GM12873 (cell line): ENCODE data around the gene CPB1.

ENCODE experiments used
- CTCF ChIP-seq: IDR thresholded peaks from 2 replicates; pipeline ENCODE4 v1.5.1; 2012; ENCODE audit warnings: low read depth, mild to moderate bottlenecking, moderate library complexity, low read length, control low read depth; ENCODE audit not compliant: insufficient read depth; ENCODE audit errors: missing control alignments

The CPB1 gene

GRCh38 chr3:148792516-148792915, 35.1 kb upstream of the CPB1 start:
- TF ChIP-seq CTCF = no peak

- TF ChIP-seq CTCF = no peak
These were observed 30.8 kb upstream of the CPB1 start for GRCh38 chr3:148796799-148797198.

- no peak for TF ChIP-seq CTCF
These were observed 29.8 kb upstream of the CPB1 start for GRCh38 chr3:148797795-148798194.

GRCh38 chr3:148800414-148800813, 27.2 kb upstream of the CPB1 start:
- TF ChIP-seq CTCF = no peak

- TF ChIP-seq CTCF = no peak
These were observed 17.8 kb upstream of the CPB1 start for GRCh38 chr3:148809835-148810234.

GRCh38 chr3:148815316-148816110, 12.1 kb upstream of the CPB1 start:
- no peak for TF ChIP-seq CTCF

GRCh38 chr3:148816427-148816826, 11.2 kb upstream of the CPB1 start:
- TF ChIP-seq CTCF = no peak
